ENCODE measurements around the gene HSF5. TPM values are rescaled to one million over a fixed set of nuclear protein-coding genes. Genes with fewer than 3 reads are reported as not detected.
"Not testable (repeated sequence)": the region's sequence is repeated elsewhere in the genome, so short reads cannot be mapped to it uniquely, and the experiment has no call there.

HSF5 gene
- total RNA-seq, 2 experiments from 2014 or later, result 3.9 to 4.2 TPM

GRCh38 chr17:58506354-58507080 is 18.3 kb upstream of the HSF5 start:
- H3K9me3 Mint-ChIP-seq, result no peaks in the 10 kb centered on the region
- no peak overlapping the region for H3K4me3 Mint-ChIP-seq
- H3K4me1 Mint-ChIP-seq, result peaks cover 3% of the 10 kb centered on the region
- H3K36me3 Mint-ChIP-seq, result peaks cover 34% of the 10 kb centered on the region
- no peaks in the 10 kb centered on the region for H3K27me3 Mint-ChIP-seq
- DNase-seq, result no peak
- no peak overlapping the region for H3K27ac Mint-ChIP-seq

- H3K36me3 Mint-ChIP-seq, result peaks cover 21% of the 10 kb centered on the region
- no peaks in the 10 kb centered on the region for H3K27me3 Mint-ChIP-seq
- DNase-seq, result no peak
- H3K4me1 Mint-ChIP-seq, result no peaks in the 10 kb centered on the region
- no peak overlapping the region for H3K4me3 Mint-ChIP-seq
- H3K27ac Mint-ChIP-seq, result peak overlapping the region; percentile 50
- H3K9me3 Mint-ChIP-seq, result no peaks in the 10 kb centered on the region
These were observed 16.7 kb upstream of the HSF5 start for GRCh38 chr17:58504826-58505351.

GRCh38 chr17:58503866-58504265 is 15.7 kb upstream of the HSF5 start:
- Mint-ChIP-seq H3K36me3 (peaks cover 22% of the 10 kb centered on the region), H3K27ac (no peak overlapping the region), H3K9me3 (no peaks in the 10 kb centered on the region), H3K4me3 (no peak overlapping the region), H3K4me1 (no peaks in the 10 kb centered on the region), H3K27me3 (no peaks in the 10 kb centered on the region)
- no peak for DNase-seq

GRCh38 chr17:58503134-58503533 is 14.9 kb upstream of the HSF5 start:
- not testable (repeated sequence) for H3K4me3 Mint-ChIP-seq, H3K27me3 Mint-ChIP-seq, H3K9me3 Mint-ChIP-seq, H3K27ac Mint-ChIP-seq, H3K4me1 Mint-ChIP-seq, DNase-seq
- peaks cover 27% of the 10 kb centered on the region for H3K36me3 Mint-ChIP-seq

GRCh38 chr17:58501451-58501850 is 13.2 kb upstream of the HSF5 start:
- peaks cover 29% of the 10 kb centered on the region for H3K36me3 Mint-ChIP-seq
- H3K4me1 Mint-ChIP-seq, result no peaks in the 10 kb centered on the region
- no peak overlapping the region for H3K27ac Mint-ChIP-seq
- no peak overlapping the region for H3K4me3 Mint-ChIP-seq
- no peaks in the 10 kb centered on the region for H3K27me3 Mint-ChIP-seq
- H3K9me3 Mint-ChIP-seq, result no peaks in the 10 kb centered on the region
- DNase-seq, result no peak

- Mint-ChIP-seq H3K27ac (no peak overlapping the region), H3K4me1 (peaks cover 2% of the 10 kb centered on the region), H3K4me3 (no peak overlapping the region), H3K36me3 (peaks cover 30% of the 10 kb centered on the region), H3K9me3 (no peaks in the 10 kb centered on the region), H3K27me3 (no peaks in the 10 kb centered on the region)
- DNase-seq, result no peak
These were observed 10.1 kb upstream of the HSF5 start for GRCh38 chr17:58498177-58498828.

GRCh38 chr17:58493506-58493905 is 5.3 kb upstream of the HSF5 start:
- DNase-seq, result no peak
- H3K36me3 Mint-ChIP-seq, result peaks cover 47% of the 10 kb centered on the region
- no peaks in the 10 kb centered on the region for H3K9me3 Mint-ChIP-seq
- no peak overlapping the region for H3K4me3 Mint-ChIP-seq
- no peaks in the 10 kb centered on the region for H3K27me3 Mint-ChIP-seq
- H3K4me1 Mint-ChIP-seq, result peaks cover 17% of the 10 kb centered on the region
- peak overlapping the region; percentile 85 for H3K27ac Mint-ChIP-seq

GRCh38 chr17:58492238-58493121 is 4.3 kb upstream of the HSF5 start:
- Mint-ChIP-seq H3K36me3 (peaks cover 42% of the 10 kb centered on the region), H3K27me3 (no peaks in the 10 kb centered on the region), H3K4me1 (peaks cover 17% of the 10 kb centered on the region), H3K9me3 (no peaks in the 10 kb centered on the region), H3K27ac (peak overlapping the region; percentile 85), H3K4me3 (no peak overlapping the region)
- peak; percentile 27 for DNase-seq

- Mint-ChIP-seq H3K36me3 (peaks cover 42% of the 10 kb centered on the region), H3K27me3 (no peaks in the 10 kb centered on the region), H3K4me3 (no peak overlapping the region), H3K9me3 (no peaks in the 10 kb centered on the region), H3K27ac (no peak overlapping the region), H3K4me1 (peaks cover 17% of the 10 kb centered on the region)
- no peak for DNase-seq
These were observed 3.4 kb upstream of the HSF5 start for GRCh38 chr17:58491510-58492045.

GRCh38 chr17:58488428-58488890 is 251 bp upstream of the HSF5 start:
- Mint-ChIP-seq H3K4me3 (peak overlapping the region; percentile 10), H3K4me1 (peaks cover 17% of the 10 kb centered on the region), H3K9me3 (no peaks in the 10 kb centered on the region), H3K27ac (peak overlapping the region; percentile 51), H3K27me3 (no peaks in the 10 kb centered on the region), H3K36me3 (peaks cover 34% of the 10 kb centered on the region)
- no peak for DNase-seq

GRCh38 chr17:58484600-58484999 is 3.6 kb downstream of the HSF5 start:
- no peaks in the 10 kb centered on the region for H3K9me3 Mint-ChIP-seq
- H3K27me3 Mint-ChIP-seq, result no peaks in the 10 kb centered on the region
- peaks cover 5% of the 10 kb centered on the region for H3K4me1 Mint-ChIP-seq
- H3K36me3 Mint-ChIP-seq, result peaks cover 17% of the 10 kb centered on the region
- H3K27ac Mint-ChIP-seq, result no peak overlapping the region
- DNase-seq, result no peak
- no peak overlapping the region for H3K4me3 Mint-ChIP-seq

- not testable (repeated sequence) for H3K4me3 Mint-ChIP-seq, H3K9me3 Mint-ChIP-seq, H3K27ac Mint-ChIP-seq, H3K27me3 Mint-ChIP-seq, H3K36me3 Mint-ChIP-seq, H3K4me1 Mint-ChIP-seq, DNase-seq
These were observed 6.4 kb downstream of the HSF5 start for GRCh38 chr17:58481798-58482197.

GRCh38 chr17:58480090-58480489 is 8.1 kb downstream of the HSF5 start:
- H3K4me3 Mint-ChIP-seq, result no peak overlapping the region
- no peaks in the 10 kb centered on the region for H3K27me3 Mint-ChIP-seq
- no peak for DNase-seq
- no peaks in the 10 kb centered on the region for H3K9me3 Mint-ChIP-seq
- H3K4me1 Mint-ChIP-seq, result no peaks in the 10 kb centered on the region
- H3K36me3 Mint-ChIP-seq, result peaks cover 10% of the 10 kb centered on the region
- no peak overlapping the region for H3K27ac Mint-ChIP-seq

GRCh38 chr17:58476812-58477211 is 11.4 kb downstream of the HSF5 start:
- Mint-ChIP-seq H3K27me3 (no peaks in the 10 kb centered on the region), H3K4me1 (peaks cover 7% of the 10 kb centered on the region), H3K9me3 (no peaks in the 10 kb centered on the region), H3K36me3 (peaks cover 9% of the 10 kb centered on the region), H3K4me3 (no peak overlapping the region), H3K27ac (no peak overlapping the region)
- no peak for DNase-seq

GRCh38 chr17:58475985-58476384 is 12.2 kb downstream of the HSF5 start:
- Mint-ChIP-seq H3K27ac (no peak overlapping the region), H3K4me1 (peaks cover 7% of the 10 kb centered on the region), H3K27me3 (no peaks in the 10 kb centered on the region), H3K4me3 (no peak overlapping the region), H3K9me3 (no peaks in the 10 kb centered on the region), H3K36me3 (peaks cover 9% of the 10 kb centered on the region)
- DNase-seq, result no peak

Data from activated naive CD8-positive, alpha-beta T cell treated with anti-CD3 and anti-CD28 coated beads for 36 hours (primary cell).